ENCODE measurements around the gene EIF4B. TPM values are rescaled to one million over a fixed set of nuclear protein-coding genes. Genes with fewer than 3 reads are reported as not detected.

The EIF4B gene
- polyA plus RNA-seq, 12 donors = 256 to 501 (median 413) TPM

DNA sequence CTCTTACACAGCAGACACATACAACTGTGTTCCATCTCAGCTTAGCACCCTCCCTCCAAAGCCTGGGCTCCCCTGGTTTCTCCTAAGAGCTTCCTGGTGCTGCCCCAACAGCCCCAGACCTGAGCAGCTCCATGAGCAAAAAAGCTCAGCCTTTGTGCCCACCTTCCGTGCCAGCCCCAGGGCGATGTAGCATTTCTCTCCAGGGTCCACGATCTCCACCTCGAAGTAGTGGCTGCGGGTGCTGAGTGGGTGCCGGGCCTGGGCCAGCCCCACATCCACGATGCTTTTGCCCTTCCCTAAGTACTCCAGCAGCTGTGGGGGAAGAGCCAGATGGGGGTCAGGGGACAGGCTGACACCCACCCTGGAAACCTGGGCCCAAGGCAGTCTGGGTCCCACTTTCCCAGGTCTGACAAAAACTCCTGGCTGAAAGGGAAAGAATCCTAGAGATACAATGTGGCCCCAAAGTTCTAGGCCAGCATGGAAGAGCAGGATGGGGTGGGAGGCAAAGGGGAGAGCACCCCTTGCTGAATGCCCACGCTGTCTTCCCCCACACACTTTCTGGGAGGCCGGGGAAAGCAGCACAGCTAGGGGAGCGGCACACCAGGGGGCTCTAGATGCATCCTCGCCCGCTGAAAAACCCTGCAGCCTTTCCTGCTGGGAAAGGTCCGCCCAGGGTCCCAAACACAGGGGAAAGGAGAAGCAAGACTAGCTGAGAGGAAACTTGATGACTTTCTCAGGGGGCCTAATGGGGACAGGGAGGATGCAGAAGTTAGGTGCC is 61.9 kb downstream of the EIF4B start:
- DNase-seq = no peak

DNA sequence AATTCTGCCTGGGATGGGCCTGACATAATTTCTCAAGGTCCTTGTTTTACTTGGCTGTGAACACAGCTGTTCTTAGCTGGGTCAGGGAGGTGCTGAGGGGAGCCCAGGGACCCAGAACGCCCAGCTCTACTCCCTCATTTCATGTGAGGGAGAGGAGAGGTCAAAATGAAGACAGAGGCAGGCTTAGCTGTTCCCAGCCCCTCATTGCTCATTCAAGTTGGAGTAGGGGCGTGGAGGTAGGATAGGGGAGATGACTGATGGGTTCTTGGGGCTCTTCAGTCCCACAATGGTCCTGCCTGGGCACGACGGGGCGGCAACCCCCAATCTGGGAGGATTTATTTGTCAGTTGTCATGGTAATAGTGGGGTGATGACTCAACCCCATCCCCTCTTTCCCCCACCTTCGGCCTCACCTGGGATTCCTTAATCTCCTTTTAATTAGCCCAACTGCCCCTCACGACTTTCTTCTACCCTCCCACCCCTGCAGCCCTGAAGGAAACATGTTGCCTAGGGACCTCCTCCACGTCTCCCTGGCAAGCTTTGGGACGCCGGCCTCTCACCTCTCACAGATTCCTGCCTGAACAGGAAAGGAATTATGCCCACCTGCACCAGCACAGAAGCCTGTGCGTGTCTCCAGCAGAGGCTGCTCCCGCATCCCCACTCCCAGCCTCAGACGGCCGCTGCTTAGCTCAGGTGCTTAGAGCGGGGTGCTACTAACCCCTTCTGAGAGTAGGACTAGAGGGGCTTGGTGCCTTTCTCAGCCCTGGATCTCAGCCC is 62.7 kb downstream of the EIF4B start:
- peak; percentile 10 for DNase-seq

DNA sequence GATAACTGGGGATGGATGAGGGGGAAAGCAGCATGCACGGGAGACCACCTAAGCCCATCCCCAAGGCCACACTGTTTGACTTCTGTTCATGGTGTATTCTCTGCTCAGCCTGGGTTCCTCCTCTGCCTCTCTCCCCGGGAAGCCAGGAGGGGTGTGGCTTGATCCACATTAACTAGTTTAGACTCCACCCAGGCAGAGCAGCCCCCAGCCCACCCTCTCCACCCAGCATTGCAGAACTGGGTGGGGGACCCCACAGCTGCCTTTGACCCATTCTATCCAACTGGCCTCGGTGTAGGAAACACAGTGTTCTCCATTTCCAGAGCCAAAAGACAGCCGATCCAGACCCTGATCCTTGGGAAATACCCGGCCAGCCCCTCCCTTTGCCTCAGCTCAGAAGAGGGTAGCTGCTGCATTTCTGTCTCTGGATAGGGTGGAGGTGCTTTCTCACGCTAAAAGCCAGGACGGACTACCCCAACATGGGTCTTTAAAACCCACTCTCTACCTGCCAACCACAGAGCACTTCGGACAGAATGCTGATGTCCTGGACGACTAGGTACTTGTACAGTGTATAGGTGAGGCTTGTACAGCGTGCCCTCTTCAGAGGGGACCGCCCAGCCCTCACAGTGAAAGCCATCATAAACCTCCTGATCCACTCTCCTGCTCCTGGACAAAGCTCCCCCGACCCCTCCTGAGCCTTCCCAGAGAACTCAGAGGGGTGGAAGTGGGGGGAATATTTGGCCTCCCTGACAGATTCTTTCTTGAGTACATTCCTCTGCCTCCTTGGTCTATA is 63.6 kb downstream of the EIF4B start:
- DNase-seq = peak; percentile 81

DNA sequence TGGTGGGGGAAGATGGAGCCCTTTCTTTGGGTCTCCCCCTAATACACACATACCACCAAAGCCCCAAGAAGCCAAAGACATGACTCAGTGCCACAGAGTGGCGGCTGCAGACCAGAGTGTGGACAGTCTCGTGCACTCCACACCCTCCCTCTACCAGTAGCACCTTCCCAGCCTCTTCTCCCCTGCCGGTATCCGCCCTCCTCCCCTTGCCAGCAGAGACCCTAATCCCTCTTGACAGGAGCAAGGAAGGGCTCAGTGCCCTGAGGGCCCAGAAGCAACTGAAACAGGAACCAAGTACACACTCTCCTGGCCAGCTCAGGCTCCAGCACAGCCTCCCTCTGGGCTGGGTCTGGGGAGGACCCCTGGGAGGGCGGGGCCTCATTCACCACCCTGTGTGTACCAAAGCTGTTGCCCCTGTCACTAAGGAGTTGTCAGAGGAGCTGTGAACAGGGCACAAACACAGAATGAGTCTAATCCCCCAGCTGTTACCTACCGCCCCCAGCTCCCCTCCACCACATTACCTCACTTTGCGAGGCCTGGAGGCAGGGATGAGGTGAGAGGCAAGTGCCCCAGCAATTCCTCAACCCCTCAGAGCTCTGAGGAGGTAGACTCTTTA is 64.7 kb downstream of the EIF4B start:
- no peak for DNase-seq

DNA sequence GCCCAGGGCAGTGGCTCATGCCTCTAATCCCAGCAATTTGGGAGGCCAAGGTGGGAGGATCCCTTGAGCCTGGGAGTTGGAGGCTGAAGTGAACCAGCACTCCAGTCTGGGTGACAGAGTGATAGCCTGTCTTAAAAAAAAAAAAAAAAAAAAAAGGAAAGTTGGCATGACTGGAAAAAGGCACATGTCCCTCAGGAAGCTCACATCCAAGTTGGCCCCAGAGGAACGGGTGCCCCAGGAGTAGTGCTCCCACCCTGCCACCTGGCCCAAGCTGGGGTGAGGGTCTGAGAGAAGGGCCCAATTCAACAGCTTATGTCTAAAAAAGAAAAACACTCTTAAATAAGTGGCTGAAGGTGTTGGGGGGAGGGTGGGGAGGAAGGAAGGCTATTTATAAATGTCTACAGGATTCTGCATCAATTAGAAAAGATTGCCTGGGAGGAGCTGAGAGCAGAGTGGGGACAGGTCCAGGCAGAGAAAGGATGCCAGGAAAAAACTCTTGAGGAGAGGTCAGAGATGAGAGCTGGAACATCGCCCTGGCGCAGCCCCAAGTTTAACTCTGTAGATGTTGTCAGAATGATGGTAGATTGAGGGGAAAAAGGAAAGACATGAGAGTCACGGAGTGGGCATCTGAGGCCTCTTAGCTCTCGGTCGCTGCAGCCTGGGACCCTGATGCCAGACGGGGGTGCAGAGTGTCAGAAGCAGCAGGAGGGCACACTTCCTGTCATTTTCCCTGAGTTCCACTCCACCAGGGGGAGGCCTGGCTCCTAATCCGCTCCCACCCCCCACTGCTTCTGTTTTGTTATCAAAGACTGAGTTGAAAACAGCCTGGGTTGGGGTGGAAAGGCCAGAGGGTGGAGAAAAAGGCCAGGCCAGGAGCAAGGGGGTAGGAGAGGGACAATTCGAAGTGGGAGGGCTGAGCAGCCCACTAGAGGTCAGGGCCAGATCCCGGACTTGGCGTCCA is 65.6 kb downstream of the EIF4B start:
- DNase-seq = peak; percentile 96

DNA sequence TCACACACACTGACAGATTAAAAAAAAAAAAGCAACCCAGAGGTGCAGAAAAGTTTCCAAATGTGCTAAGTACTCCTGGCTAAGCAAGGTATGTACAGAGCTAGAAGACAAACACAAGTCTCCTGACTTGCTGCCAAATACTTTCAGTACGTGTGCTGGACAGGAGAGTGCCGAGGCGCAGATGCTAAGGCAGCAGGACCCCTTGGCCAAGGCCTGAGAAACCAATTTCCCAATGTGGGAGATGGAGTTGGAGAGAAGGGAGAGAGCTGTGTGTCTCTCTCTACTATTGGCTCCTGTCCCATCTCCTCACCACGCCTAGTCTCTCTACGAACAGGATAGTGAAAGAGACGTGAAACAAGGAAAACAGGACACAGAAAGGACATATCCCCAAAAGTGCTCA is 67.6 kb downstream of the EIF4B start:
- peak; percentile 74 for DNase-seq

DNA sequence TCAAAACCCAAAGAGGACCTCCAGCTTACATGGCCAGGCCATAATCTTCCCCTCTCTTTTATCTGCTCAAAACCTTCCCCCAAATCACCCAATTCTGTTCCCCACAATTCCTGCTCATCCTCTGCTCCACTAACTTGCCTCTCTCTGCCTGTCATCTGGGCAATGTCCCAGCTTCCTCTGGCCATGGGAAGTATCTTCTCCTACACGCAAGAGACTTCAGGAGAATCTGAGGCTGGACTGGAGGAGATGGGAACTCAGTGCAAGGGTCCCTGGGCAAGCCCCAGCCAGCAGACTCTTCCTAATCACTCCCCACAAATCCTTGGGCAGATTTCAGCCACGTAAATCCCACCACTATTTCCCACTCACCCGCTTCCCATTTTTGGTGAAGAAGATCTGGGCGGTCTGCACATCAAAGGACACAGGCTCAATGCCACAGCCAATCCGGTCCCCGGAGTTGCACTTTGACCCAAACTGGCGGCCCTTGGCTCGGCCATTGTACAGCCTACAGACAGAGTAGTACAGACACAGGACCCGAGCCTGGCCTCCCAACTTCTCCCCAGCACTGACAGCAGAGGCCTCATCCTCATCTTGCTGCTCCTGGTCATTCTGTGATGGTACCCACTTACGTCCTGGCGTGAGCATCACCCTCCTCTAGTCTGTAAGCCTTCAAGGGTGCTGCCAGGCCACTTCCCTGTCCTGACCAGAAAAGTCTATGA is 68.2 kb downstream of the EIF4B start:
- DNase-seq = no peak

DNA sequence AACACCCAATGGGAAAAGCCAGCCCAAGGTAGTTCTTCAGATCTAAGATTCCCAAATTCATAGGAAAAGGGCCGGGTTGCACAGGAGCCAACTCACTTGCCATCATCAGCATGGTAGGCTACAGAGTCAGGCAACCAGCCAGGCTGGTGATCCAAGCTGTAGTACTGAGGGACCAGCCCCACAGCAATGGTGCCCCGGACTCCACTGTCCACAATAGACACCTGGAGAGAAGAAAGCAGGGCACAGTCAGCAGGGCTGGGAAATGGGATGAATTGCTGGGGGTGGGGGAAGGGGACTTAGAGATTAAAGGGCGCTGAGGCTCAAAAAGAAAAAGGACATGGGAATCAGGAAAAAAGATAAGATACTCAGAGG is 68.7 kb downstream of the EIF4B start:
- DNase-seq = no peak

DNA sequence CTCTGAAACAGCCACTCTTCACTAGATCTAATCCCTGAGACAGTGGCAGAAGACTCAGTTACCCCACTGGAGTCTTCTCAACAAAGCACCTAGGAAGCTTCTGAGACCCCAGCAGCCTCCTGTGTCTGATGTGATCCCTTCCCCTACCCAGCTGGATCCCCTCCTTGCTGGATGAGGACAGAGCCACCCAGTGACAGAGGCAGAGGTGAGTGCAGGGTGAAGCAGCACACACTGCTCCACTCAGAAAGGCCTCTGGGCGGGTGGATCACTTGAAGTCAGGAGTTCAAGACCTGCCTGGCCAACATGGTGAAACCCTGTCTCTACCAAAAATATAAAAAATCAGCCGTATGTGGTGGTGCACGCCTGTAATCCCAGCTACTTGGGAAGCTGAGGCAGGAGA is 70.2 kb downstream of the EIF4B start:
- no peak for DNase-seq

DNA sequence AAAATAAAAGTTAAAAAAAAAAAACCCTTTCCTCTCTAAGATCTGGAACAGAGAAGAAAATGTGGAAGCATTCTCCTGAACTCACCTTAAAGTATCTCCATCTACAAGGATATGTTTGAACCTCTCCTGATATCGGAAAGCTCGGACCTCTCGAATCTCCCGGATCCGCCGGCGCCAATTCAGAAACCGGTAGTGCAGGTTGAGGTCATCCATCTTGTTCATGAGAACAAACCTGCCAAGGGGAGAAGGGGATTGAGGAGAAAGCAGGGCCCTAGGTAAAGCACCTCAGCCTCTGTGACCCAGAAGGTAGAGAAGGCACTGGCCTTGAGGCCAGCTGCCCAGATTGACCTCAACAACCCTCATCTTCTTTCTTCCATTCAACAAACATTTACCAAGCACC is 70.8 kb downstream of the EIF4B start:
- no peak for DNase-seq

DNA sequence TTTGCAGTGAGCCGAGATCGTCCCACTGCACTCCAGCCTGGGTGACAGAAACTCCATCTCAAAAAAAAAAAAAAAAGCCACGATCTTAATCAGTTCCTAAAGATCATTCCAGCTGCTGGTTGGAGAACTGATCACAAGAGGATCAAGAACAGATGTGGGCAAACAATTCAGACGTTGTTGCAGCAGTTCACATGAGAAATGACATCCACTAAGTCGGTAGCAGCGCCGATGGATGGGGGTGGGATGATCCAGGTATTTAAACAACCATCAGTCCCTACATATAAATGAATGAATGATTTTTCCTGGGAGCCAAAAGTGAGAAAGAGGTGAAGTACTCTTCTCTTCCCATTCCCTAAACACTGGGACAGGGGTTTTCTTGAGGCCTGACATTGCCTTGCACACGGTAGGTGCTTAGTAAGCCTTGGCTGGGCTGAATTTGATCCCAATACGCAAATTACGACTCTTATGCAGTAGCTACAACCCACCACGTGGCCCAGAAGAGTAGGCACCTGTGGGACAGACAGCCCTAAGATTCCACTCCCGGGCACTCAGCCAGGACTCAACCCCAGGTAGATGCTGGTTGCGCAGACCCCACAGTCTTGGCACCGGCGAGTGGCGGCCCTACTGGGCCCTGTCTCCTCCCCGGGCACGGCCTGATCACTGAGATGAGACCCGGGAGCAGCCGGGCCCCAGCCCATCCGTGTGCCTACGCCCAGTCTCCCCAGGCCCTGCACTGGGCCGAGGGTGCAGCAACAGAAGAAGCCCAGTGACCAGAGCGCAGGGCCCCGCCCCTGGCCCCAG is 72.4 kb downstream of the EIF4B start:
- no peak for DNase-seq

DNA sequence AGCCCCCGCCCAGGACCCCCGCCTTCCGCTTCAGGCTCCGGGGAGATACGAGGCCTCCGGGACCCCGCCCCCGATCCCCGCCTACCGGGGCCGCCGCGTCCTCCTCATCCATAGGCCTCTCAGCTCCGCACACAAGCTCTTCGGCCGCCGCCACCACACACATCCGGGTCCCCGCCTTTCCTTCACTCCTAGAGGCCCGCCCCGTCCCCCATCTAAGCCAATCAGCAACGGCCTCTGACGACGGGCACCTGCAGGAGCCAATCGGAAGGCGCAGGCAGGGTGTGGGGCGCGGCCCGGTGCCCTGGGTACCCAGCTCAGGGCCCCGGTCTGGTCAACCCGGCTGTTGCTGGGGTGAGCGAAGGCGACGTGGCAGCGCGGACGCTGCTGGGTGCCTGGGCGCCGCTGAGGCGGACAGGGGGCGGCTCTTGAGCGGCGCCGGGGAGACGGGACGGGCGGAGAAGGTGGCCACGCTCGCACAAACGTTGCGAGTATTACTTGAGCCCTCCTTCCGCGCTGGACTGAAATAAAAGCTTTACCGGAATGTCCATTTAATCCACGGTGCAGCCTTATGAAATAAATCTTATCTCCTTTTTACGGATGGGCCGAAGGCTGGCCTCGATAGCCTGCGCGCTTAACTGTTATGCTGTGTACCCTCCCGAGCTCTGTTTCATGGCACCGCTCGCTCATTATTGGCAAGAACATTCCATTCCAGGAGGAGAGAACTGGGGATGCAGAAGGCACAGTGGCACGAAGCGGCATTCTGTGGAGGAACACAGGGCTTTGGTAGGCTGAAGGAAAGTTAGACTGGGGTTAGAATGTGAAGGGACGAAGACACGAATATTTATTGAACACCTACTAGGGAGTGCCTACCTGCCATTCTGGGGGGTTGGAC is 73.2 kb downstream of the EIF4B start, which contains the start of gene SPRYD3:
SPRYD3 (minus strand) TSS at position 165 of the 892 bp plus-strand sequence; CDS start at position 108, 57 bp downstream.
- DNase-seq = peak; percentile 97

DNA sequence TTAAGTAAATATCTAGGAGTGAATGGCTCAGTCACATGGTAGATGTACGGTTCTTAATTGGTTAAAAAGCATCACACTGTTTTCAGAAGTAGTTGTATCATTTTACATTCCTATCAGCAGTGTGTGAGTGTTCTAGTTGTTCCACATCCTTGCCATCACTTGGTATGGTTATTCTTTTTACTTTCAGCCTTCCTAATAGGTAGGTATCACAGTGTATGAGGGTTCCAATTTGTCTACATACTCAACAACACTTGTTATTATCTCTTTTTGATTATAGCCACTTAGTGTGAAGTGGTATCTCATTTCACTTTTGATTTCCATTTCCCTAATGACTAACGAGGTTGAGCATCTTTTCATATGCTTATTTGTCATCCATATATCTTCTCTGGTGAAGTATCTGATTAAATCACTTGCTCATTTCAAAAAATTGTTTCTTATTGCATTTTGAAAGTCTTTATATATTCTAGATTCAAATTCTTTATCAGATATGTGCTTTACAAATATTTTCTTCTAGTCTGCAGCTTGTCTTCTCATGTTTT is 76.5 kb downstream of the EIF4B start:
- no peak for DNase-seq

DNA sequence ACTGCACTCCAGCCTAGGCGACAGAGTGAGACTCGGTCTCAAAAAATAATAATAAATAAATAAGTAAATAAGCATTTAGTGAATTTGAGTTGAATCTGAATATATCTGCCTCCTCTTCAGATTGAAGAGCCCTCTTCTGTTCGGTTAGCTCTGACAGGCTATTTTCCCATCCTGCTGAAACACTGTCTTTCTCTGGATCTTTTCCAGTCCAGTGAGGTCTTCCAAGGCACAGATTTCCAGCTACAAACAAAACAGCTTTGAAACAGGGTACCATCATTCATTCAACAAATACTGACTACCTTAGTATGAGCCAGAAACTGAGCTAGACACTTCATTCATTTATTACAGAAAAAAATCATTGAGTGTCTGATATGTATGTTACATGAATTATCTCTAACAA is 80.1 kb downstream of the EIF4B start:
- DNase-seq = no peak

DNA sequence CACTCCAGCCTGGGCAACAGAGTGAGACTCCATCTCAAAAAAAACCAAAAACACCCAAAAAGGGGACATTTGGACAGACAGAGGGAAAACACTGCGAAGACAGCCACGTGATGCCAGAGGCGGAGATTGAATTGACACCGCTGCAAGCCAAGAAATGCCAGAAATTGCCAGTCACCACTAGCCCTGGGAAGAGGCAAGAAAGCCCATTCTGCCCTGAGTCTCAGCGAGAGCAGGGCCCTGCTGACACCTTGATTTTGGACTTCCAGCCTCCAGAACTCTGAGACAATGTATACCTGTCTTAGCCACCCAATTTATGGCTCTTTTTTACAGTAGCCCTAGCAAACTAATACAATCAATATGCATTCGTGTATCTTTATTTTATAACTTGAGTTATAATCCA is 83.8 kb downstream of the EIF4B start:
- DNase-seq = no peak

DNA sequence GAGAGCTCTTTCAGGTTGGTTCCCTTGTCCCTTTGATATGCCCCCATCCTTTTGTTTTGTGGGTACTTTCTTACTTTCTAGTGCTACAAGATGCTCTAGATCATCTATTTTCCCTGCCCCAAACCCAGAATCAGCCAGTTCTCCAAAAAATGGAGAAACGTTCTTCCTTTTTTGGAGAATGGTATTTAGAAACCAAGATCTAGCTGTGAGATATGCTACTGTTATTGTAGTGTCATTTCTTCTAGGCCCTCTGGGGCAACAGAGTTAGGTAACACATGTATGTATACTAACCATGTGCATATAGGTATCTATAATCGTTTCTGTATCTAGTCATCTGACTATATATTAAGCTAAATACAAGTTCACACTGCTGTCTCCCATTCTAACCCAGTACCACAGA is 84.3 kb downstream of the EIF4B start:
- DNase-seq = no peak

DNA sequence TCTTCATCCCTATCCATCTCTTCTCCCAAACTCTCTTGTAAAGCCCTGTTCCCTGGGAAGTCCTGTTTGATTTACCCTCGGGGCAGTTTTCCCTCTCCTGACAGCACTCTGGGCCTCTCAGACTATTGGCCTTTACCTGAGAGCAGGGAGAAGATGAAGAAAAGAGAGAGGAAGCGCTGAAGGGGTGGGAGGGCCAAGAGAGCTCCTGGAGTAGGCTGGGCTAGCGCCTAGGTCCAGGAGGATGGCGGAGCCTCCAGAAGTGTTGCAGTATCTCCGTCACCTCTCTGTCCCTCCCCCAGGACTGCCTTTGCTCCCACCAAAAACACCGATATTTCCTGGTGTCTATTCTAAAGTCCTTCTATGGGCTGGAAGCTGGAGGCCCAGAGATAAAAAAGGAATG is 85.5 kb downstream of the EIF4B start:
- no peak for DNase-seq

Data from muscle of arm (tissue), 12 donors.